Stimulated activated CD4-positive, alpha-beta T cell treated with anti-CD3 and anti-CD28 coated beads, Interleukin-4, amount 100 ng/mL, for 4 hours (primary cell): ENCODE results near the gene TCEAL8.

ENCODE experiments used
- DNase-seq, 2 experiments: peaks; one replicate each; pipeline ENCODE4 v3.0.0-alpha.2; 2020

The TCEAL8 gene

GRCh38 chrX:103212749-103213457, 42.1 kb downstream of the TCEAL8 start:
- no peak for DNase-seq

GRCh38 chrX:103211012-103211715, 43.8 kb downstream of the TCEAL8 start:
- peak; percentile 7 to 30 for DNase-seq

GRCh38 chrX:103210056-103210455, 44.9 kb downstream of the TCEAL8 start:
- DNase-seq: no peak
